SK-N-SH treated with all-trans-retinoic acid at 6 μM for 48 hours (cell line): ENCODE measurements around the gene APOL5.

Experiments used
- ARNTL ChIP-seq: fragments of 450-650 bp; formaldehyde crosslinking; IDR thresholded peaks from 2 replicates; pipeline ENCODE4 v1.5.0; 2020; ENCODE audit warnings: low read depth, mild to moderate bottlenecking, moderate library complexity, borderline replicate concordance
- BACH2 ChIP-seq: fragments of 250-450 bp; sonication (Bioruptor Pico); IDR thresholded peaks from 2 replicates; pipeline ENCODE4 v1.9.0; 2021; ENCODE audit warnings: mild to moderate bottlenecking, borderline replicate concordance
- ISL1 ChIP-seq: fragments of 250-450 bp; sonication (Bioruptor Pico); IDR thresholded peaks from 2 replicates; pipeline ENCODE4 v2.1.2; 2022; ENCODE audit warnings: mild to moderate bottlenecking, moderate library complexity
- RARB ChIP-seq: fragments of 250-450 bp; sonication (Bioruptor Pico); IDR thresholded peaks from 2 replicates; pipeline ENCODE4 v1.8.0; 2021; ENCODE audit warnings: mild to moderate bottlenecking, moderate library complexity
- ZFP3 ChIP-seq: fragments of 250-450 bp; sonication (Bioruptor Pico); IDR thresholded peaks from 2 replicates; pipeline ENCODE4 v1.5.0; 2020; ENCODE audit warnings: mild to moderate bottlenecking, moderate library complexity
- ZNF70 ChIP-seq: fragments of 450-650 bp; formaldehyde crosslinking; IDR thresholded peaks from 2 replicates; pipeline ENCODE4 v1.5.0; 2020; ENCODE audit warnings: mild to moderate bottlenecking, moderate library complexity
- TF ChIP-seq, protein P1 (sequence below): fragments of 250-450 bp; sonication (Bioruptor Pico); IDR thresholded peaks from 2 replicates; pipeline ENCODE4 v1.8.0; 2021; ENCODE audit warnings: low read depth, mild to moderate bottlenecking, moderate library complexity, borderline replicate concordance

- TF ChIP-seq ISL1 (CRISPR knock-in tag) = no peak
- no peak for TF ChIP-seq ZFP3 (CRISPR knock-in tag)
- no peak for TF ChIP-seq BACH2 (CRISPR knock-in tag)
- TF ChIP-seq ZNF70 = no peak
- TF ChIP-seq RARB = no peak
- TF ChIP-seq, protein P1, sequence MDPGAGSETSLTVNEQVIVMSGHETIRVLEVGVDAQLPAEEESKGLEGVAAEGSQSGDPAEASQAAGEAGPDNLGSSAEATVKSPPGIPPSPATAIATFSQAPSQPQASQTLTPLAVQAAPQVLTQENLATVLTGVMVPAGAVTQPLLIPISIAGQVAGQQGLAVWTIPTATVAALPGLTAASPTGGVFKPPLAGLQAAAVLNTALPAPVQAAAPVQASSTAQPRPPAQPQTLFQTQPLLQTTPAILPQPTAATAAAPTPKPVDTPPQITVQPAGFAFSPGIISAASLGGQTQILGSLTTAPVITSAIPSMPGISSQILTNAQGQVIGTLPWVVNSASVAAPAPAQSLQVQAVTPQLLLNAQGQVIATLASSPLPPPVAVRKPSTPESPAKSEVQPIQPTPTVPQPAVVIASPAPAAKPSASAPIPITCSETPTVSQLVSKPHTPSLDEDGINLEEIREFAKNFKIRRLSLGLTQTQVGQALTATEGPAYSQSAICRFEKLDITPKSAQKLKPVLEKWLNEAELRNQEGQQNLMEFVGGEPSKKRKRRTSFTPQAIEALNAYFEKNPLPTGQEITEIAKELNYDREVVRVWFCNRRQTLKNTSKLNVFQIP (CRISPR knock-in tag) = no peak
- TF ChIP-seq ARNTL (CRISPR knock-in tag) = no peak
Observed at GRCh38 chr22:35708453-35708852, 9.2 kb upstream of the APOL5 start.
